GM12865 (cell line): ENCODE results near the gene INSR.

ENCODE experiments used
- DNase-seq: peaks from one replicate; pipeline ENCODE4 v3.0.0; 2010; ENCODE audit warnings: low read depth
- H3K4me3 ChIP-seq: 2 replicates; pipeline ENCODE4 v1.5.1; 2011; ENCODE audit warnings: mild to moderate bottlenecking, low read depth, low read length, control low read depth
- TF ChIP-seq, protein P1 (sequence below): IDR thresholded peaks from 2 replicates; pipeline ENCODE4 v1.5.1; 2011; ENCODE audit warnings: low read length, control low read depth, low read depth, inconsistent platforms; ENCODE audit not compliant: insufficient read depth; ENCODE audit errors: missing control alignments

INSR gene

DNA sequence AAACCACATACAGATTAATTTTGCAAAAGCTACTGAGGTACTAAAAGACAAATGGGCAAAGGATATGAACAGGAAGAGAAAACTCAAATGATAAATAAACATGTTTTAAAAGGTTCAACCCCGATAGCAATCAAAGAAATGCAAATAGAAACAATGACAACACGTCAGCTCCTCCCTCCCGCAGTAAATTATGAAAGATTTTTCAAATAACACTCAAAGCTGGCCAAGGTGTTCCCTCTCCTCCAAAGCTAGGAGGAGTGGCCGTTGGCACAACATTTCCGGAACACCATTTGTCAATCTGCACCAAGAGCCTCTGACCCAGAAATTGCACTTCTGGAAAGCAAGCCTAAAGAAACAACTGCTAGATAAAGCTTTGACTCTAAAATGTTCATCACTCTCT lies 28.3 kb downstream of the INSR start:
- no peak for DNase-seq
- TF ChIP-seq, protein P1, sequence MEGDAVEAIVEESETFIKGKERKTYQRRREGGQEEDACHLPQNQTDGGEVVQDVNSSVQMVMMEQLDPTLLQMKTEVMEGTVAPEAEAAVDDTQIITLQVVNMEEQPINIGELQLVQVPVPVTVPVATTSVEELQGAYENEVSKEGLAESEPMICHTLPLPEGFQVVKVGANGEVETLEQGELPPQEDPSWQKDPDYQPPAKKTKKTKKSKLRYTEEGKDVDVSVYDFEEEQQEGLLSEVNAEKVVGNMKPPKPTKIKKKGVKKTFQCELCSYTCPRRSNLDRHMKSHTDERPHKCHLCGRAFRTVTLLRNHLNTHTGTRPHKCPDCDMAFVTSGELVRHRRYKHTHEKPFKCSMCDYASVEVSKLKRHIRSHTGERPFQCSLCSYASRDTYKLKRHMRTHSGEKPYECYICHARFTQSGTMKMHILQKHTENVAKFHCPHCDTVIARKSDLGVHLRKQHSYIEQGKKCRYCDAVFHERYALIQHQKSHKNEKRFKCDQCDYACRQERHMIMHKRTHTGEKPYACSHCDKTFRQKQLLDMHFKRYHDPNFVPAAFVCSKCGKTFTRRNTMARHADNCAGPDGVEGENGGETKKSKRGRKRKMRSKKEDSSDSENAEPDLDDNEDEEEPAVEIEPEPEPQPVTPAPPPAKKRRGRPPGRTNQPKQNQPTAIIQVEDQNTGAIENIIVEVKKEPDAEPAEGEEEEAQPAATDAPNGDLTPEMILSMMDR: no peak
- H3K4me3 ChIP-seq: no peak overlapping the region

DNA sequence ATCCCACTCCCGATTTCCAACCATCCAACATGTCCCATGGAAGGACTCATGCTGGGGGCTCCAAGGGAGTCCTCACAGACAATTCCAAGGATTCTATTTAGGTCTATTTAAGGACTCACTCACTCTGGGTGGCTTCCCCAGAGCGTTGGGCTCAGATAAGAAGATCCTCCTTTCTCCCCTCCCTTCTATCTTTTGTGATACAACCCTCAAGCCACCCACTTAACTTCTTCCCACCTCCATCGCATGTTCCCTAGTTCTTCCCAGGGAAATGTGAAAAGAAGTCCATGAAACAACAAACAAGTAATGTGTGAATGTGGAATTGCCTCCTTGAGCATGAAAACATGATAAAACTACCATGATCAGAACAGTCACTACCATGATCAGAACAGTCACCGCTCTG lies 29.4 kb downstream of the INSR start:
- no peak for DNase-seq
- TF ChIP-seq, protein P1: no peak
- H3K4me3 ChIP-seq: no peak overlapping the region

DNA sequence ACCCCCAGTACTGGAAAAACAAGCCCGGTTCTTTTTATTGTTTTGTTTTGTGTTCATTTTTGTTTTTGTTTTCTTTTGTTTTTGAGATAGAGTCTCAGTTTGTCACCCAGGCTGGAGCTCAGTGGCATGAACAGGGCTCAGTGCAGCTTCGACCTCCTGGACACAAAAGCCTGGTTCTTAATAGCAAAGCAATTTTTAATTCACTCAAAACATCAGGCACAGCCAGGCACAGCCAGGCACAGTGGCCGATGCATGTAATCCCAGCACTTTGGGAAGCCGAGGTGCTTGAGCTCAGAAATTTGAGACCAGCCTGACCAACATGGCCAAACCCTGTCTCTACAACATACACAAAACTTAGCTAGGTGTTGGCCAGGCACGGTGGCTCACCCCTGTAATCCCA lies 30.7 kb downstream of the INSR start:
- TF ChIP-seq, protein P1: no peak

DNA sequence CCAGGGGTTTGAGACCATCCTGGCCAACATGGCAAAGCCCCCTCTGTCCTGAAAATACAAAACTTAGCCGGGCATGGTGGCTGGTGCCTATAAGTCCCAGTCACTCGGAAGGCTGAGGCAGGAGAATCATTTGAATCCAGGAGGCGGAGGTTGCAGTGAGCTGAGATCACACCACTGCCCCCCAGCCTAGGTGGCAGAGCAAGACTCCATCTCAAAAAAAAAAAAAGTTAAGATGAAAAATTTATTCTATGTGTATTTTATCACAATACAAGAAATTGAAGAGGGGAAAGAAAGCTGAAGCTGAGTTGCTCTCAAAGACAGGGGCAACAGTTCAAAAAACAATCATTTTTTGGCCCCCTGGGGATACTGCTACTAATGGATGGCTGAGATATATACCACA lies 31.1 kb downstream of the INSR start:
- DNase-seq: no peak
- TF ChIP-seq, protein P1: no peak
- H3K4me3 ChIP-seq: no peak overlapping the region

More for the DNA sequence above, 30.7 kb downstream of the INSR start:
- H3K4me3 ChIP-seq: no peak overlapping the region
- DNase-seq: no peak

DNA sequence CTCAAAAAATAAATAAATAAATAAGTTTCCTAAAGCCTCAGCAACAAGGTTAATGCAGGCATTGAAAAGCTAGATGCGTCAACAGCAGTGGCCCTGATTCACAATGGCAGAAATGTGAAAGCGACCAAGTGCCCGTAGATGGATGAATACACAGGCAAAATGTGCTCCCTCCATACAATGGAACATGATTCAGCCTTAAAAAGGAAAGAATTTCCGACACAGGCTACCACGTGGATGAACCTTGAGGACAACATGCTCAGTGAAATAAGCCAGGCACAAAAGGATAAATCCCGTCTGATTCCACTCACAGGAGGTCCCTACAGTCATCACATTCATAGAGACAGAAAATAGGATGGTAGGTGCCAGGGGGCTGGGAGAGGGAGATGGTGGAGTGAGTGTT lies 31.7 kb downstream of the INSR start:
- TF ChIP-seq, protein P1: no peak
- no peak overlapping the region for H3K4me3 ChIP-seq
- DNase-seq: no peak

DNA sequence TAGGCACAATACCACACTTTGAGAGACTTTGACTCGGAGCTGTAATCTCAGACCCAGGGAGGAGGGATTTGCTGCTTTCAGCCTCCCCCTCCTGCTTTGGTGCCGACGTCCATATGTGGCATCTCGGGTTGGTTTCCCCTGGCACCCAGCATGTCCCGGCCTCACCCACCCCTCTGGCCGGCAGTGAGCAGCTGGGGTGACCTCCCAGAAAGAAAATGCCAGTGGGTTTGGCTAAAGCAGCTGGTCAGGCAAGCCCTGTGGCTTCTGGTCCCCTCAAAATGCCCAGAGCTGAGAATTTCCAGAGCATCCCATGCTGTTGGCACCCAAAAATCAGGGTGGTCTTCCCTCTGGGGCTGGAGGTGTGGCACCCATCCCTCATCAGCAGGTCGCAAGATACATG lies 34.1 kb downstream of the INSR start:
- H3K4me3 ChIP-seq: no peak overlapping the region
- TF ChIP-seq, protein P1: no peak
- no peak for DNase-seq

DNA sequence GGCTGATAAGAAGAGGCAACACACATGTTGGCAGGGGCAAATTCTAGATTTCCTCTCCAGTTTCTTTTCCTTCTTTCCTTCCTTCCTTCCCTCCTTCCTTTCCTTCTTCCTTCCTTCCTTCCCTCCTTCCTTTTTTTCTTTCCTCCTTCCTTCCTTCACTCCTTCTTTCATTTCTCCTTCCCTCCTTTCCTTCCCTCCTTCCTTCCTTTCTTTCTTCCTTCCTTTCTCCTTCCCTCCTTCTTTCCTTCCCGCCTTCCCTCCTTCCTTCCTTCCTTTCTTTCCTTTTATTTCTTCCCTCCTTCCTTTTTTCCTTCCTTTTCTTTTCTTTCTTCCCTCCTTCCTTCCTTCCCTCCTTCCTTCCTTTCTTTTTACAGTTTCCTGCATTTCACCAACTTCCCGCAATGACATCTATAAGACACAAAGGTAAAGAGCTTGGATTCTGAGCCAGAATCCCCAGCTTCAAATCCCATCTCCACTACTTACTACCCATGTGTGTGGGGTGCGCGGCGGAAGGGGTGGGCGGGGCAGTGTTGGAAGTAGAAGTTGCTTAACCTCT lies 35.3 kb downstream of the INSR start:
- DNase-seq: no peak
- TF ChIP-seq, protein P1: no peak
- no peak overlapping the region for H3K4me3 ChIP-seq
